H9 (cell line): Measurements from ENCODE around the gene NT5DC1. TPM values are rescaled to one million over a fixed set of nuclear protein-coding genes. Genes with fewer than 3 reads are reported as not detected.

Source experiments
- DNase-seq: peaks from one replicate; pipeline ENCODE4 v3.0.0-alpha.2; 2017
- H2AFZ ChIP-seq: one replicate; pipeline ENCODE4 v1.6.1; 2013; ENCODE audit warnings: mild to moderate bottlenecking, low read length, control low read depth, moderate library complexity
- H2AK5ac ChIP-seq: 2 replicates; pipeline ENCODE4 v1.6.1; 2013; ENCODE audit warnings: low read length, control low read depth, mixed read lengths; ENCODE audit not compliant: insufficient read length
- H2BK120ac ChIP-seq: one replicate; pipeline ENCODE4 v1.6.1; 2013; ENCODE audit warnings: low read depth, mild to moderate bottlenecking, low read length, control low read depth, inconsistent platforms; ENCODE audit not compliant: poor library complexity, severe bottlenecking
- H2BK12ac ChIP-seq: 2 replicates; pipeline ENCODE4 v1.6.1; 2013; ENCODE audit warnings: low read length, control low read depth, mixed read lengths, low read depth; ENCODE audit not compliant: insufficient read length
- H2BK15ac ChIP-seq: 2 replicates; pipeline ENCODE4 v1.6.1; 2013; ENCODE audit warnings: low read depth, low read length, control low read depth
- H2BK20ac ChIP-seq: one replicate; pipeline ENCODE4 v1.6.1; 2013; ENCODE audit warnings: low read depth, mild to moderate bottlenecking, low read length, control low read depth, inconsistent platforms; ENCODE audit not compliant: poor library complexity, severe bottlenecking
- H2BK5ac ChIP-seq: 2 replicates; pipeline ENCODE4 v1.6.1; 2013; ENCODE audit warnings: low read length, control low read depth, mixed read lengths; ENCODE audit not compliant: insufficient read length
- H3K14ac ChIP-seq: 2 replicates; pipeline ENCODE4 v1.6.1; 2013; ENCODE audit warnings: low read length, control low read depth; ENCODE audit not compliant: insufficient read depth
- H3K18ac ChIP-seq: 2 replicates; pipeline ENCODE4 v1.6.1; 2013; ENCODE audit warnings: low read depth, mild to moderate bottlenecking, mixed read lengths, low read length, control low read depth; ENCODE audit not compliant: insufficient read length
- H3K23ac ChIP-seq: 2 replicates; pipeline ENCODE4 v1.6.1; 2013; ENCODE audit warnings: low read length, control low read depth, mixed read lengths, low read depth; ENCODE audit not compliant: insufficient read length
- H3K23me2 ChIP-seq: 2 replicates; pipeline ENCODE4 v1.6.1; 2013; ENCODE audit warnings: low read depth, mild to moderate bottlenecking, mixed read lengths, low read length, control low read depth; ENCODE audit not compliant: insufficient read length, poor library complexity, severe bottlenecking
- H3K27ac ChIP-seq: 2 replicates; pipeline ENCODE4 v1.5.1; 2013; ENCODE audit warnings: low read length, control low read depth, mixed read lengths, low read depth; ENCODE audit not compliant: insufficient read length
- H3K27me3 ChIP-seq: 2 replicates; pipeline ENCODE4 v1.6.1; 2013; ENCODE audit warnings: low read length, control low read depth, inconsistent platforms; ENCODE audit not compliant: insufficient read depth
- H3K4ac ChIP-seq: 2 replicates; pipeline ENCODE4 v1.6.1; 2013; ENCODE audit warnings: low read depth, mild to moderate bottlenecking, control low read depth, inconsistent platforms, low read length, moderate library complexity
- H3K4me1 ChIP-seq: 2 replicates; pipeline ENCODE4 v1.6.1; 2013; ENCODE audit warnings: low read length, control low read depth, inconsistent platforms; ENCODE audit not compliant: insufficient read depth
- H3K4me2 ChIP-seq: 2 replicates; pipeline ENCODE4 v1.6.1; 2013; ENCODE audit warnings: low read length, control low read depth, mixed read lengths; ENCODE audit not compliant: insufficient read length, insufficient read depth
- H3K56ac ChIP-seq: 2 replicates; pipeline ENCODE4 v1.6.1; 2013; ENCODE audit warnings: low read depth, mild to moderate bottlenecking, mixed read lengths, low read length, control low read depth; ENCODE audit not compliant: insufficient read length
- H3K79me1 ChIP-seq: 2 replicates; pipeline ENCODE4 v1.6.1; 2013; ENCODE audit warnings: low read depth, mild to moderate bottlenecking, moderate library complexity, low read length, control low read depth, inconsistent platforms; ENCODE audit not compliant: insufficient read depth, poor library complexity, severe bottlenecking
- H3K79me2 ChIP-seq: 2 replicates; pipeline ENCODE4 v1.6.1; 2013; ENCODE audit warnings: low read length, control low read depth, inconsistent platforms; ENCODE audit not compliant: insufficient read depth
- H3K9ac ChIP-seq: 2 replicates; pipeline ENCODE4 v1.6.1; 2013; ENCODE audit warnings: low read length, control low read depth, mixed read lengths; ENCODE audit not compliant: insufficient read length; ENCODE audit errors: extremely low read depth
- H3K9me3 ChIP-seq: one replicate; pipeline ENCODE4 v1.6.1; 2013; ENCODE audit warnings: low read depth, low read length, inconsistent platforms; ENCODE audit not compliant: control insufficient read depth
- H3T11ph ChIP-seq: one replicate; pipeline ENCODE4 v1.6.1; 2013; ENCODE audit warnings: mild to moderate bottlenecking, low read length, control low read depth, inconsistent platforms
- H4K20me1 ChIP-seq: one replicate; pipeline ENCODE4 v1.6.1; 2013; ENCODE audit not compliant: control insufficient read depth, insufficient read length, insufficient read depth
- H4K5ac ChIP-seq: 2 replicates; pipeline ENCODE4 v1.6.1; 2013; ENCODE audit warnings: low read depth, mild to moderate bottlenecking, mixed read lengths, low read length, control low read depth; ENCODE audit not compliant: insufficient read length
- H4K8ac ChIP-seq: replicated peaks from 2 replicates; pipeline ENCODE4 v1.6.1; 2013; ENCODE audit warnings: low read length, control low read depth, mixed read lengths, low read depth; ENCODE audit not compliant: insufficient read length
- H4K91ac ChIP-seq: 2 replicates; pipeline ENCODE4 v1.6.1; 2013; ENCODE audit warnings: low read depth, mild to moderate bottlenecking, moderate library complexity, mixed read lengths, low read length, control low read depth; ENCODE audit not compliant: insufficient read length
- H3K27ac Mint-ChIP-seq, 3 experiments: 2 replicates in 2 of 3; 3 replicates in 1 of 3; pipeline ENCODE4 v1.8.0; 2020 to 2021; ENCODE audit warnings: mixed read lengths in 3 of 3, mild to moderate bottlenecking in 1 of 3, moderate library complexity in 1 of 3
- H3K27me3 Mint-ChIP-seq: 2 replicates; pipeline ENCODE4 v1.8.0; 2021; ENCODE audit warnings: low read depth, mild to moderate bottlenecking, moderate library complexity, mixed read lengths
- H3K36me3 Mint-ChIP-seq, 3 experiments: 2 replicates in 2 of 3; 3 replicates in 1 of 3; pipeline ENCODE4 v1.8.0; 2020 to 2021; ENCODE audit warnings: low read depth in 3 of 3, mixed read lengths in 3 of 3; ENCODE audit not compliant: insufficient read depth in 1 of 3
- H3K4me1 Mint-ChIP-seq, 2 experiments: 2 replicates each; pipeline ENCODE4 v1.8.0; 2020; ENCODE audit warnings: mixed read lengths in 2 of 2
- H3K4me3 Mint-ChIP-seq, 2 experiments: 2 replicates in 1 of 2; 3 replicates in 1 of 2; pipeline ENCODE4 v1.8.0; 2020 to 2021; ENCODE audit warnings: mild to moderate bottlenecking in 2 of 2, mixed read lengths in 2 of 2, moderate library complexity in 1 of 2
- H3K9me3 Mint-ChIP-seq, 2 experiments: 2 replicates in 1 of 2; 3 replicates in 1 of 2; pipeline ENCODE4 v1.8.0; 2020; ENCODE audit warnings: mild to moderate bottlenecking in 2 of 2, mixed read lengths in 2 of 2, moderate library complexity in 1 of 2
- WGBS: extraction: QIAGEN DNeasy Blood & Tissue Kit; methylation state at CpG from one replicate; pipeline ENCODE4 v1.1.7; 2013; ENCODE audit warnings: missing lambda C conversion rate, low lambda C conversion rate, mixed read lengths; ENCODE audit not compliant: insufficient read length; ENCODE audit errors: extremely low coverage; 5-methylcytosine and 5-hydroxymethylcytosine counted together
- total RNA-seq: library from RNA; stranded (reverse); gene quantifications from 2 replicates; pipeline ENCODE4 v1.2.1, GENCODE V29; 2021
- TF ChIP-seq, protein P1 (sequence below): fragments of 200-600 bp; sonication (generic); conservative IDR thresholded peaks from 3 replicates; pipeline ENCODE4 v1.8.0; 2021; ENCODE audit warnings: antibody characterized with exemption, mild to moderate bottlenecking

The NT5DC1 gene
- total RNA-seq, 1 experiment from 2014 or later, result 64.9 TPM

DNA sequence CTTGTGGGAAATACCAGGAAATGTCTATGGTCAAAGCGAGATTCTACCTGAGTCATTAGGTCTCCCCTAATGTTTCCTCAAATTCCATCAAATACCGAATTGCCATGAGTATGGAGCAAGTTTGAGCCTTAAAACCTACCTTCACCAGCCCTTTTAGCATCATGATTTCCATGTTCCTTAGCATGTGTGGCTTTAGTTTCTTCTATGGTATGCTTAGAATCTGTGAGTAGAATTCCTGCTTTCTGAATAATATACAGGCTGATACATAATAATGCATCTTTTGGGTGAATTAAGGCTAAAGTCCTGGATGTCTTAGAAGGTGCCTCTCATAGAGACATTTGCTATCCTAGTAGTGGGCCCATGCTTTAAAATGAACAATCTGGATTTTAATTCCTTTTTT, 121.3 kb downstream of the NT5DC1 start:
- Histone ChIP-seq H4K20me1 (no peaks in the 10 kb centered on the region), H3K79me2 (no peaks in the 10 kb centered on the region), H3K27me3 (no peaks in the 10 kb centered on the region), H2AFZ (no peak overlapping the region), H2AK5ac (no peak overlapping the region), H2BK20ac (no peak overlapping the region), H3K4me1 (no peaks in the 10 kb centered on the region), H4K8ac (no peak overlapping the region), H4K91ac (no peak overlapping the region), H4K5ac (no peak overlapping the region), H2BK5ac (no peak overlapping the region), H3K14ac (no peak overlapping the region), H3K79me1 (no peaks in the 10 kb centered on the region), H2BK12ac (no peak overlapping the region), H3K56ac (no peak overlapping the region), H3K9me3 (no peaks in the 10 kb centered on the region), H3T11ph (no peak overlapping the region), H3K9ac (no peak overlapping the region), H3K27ac (no peak overlapping the region), H2BK15ac (no peak overlapping the region), H3K4me2 (no peak overlapping the region), H3K18ac (no peak overlapping the region), H3K23me2 (no peaks in the 10 kb centered on the region), H3K4ac (no peak overlapping the region), H2BK120ac (no peak overlapping the region), H3K23ac (no peak overlapping the region)
- peaks cover 0 to 10% (median 4%) of the 10 kb centered on the region in 3 experiments; a peak in 5 of 7 replicates for H3K36me3 Mint-ChIP-seq
- peak overlapping the region in 1 of 3 experiments; percentile 81; a peak in 3 of 7 replicates for H3K27ac Mint-ChIP-seq
- H3K4me1 Mint-ChIP-seq, result peaks cover 12% of the 10 kb centered on the region in 2 experiments
- no peaks in the 10 kb centered on the region for H3K27me3 Mint-ChIP-seq
- no peak overlapping the region for H3K4me3 Mint-ChIP-seq
- no peaks in the 10 kb centered on the region for H3K9me3 Mint-ChIP-seq
- WGBS, result no CpG with 5 or more reads among the region's 2 CpGs
- TF ChIP-seq, protein P1, sequence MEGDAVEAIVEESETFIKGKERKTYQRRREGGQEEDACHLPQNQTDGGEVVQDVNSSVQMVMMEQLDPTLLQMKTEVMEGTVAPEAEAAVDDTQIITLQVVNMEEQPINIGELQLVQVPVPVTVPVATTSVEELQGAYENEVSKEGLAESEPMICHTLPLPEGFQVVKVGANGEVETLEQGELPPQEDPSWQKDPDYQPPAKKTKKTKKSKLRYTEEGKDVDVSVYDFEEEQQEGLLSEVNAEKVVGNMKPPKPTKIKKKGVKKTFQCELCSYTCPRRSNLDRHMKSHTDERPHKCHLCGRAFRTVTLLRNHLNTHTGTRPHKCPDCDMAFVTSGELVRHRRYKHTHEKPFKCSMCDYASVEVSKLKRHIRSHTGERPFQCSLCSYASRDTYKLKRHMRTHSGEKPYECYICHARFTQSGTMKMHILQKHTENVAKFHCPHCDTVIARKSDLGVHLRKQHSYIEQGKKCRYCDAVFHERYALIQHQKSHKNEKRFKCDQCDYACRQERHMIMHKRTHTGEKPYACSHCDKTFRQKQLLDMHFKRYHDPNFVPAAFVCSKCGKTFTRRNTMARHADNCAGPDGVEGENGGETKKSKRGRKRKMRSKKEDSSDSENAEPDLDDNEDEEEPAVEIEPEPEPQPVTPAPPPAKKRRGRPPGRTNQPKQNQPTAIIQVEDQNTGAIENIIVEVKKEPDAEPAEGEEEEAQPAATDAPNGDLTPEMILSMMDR, result no peak
- no peak for DNase-seq
